GM23338 (cell line): ENCODE results near the gene MAG. TPM values are rescaled to one million over a fixed set of nuclear protein-coding genes. Genes with fewer than 3 reads are reported as not detected.

Experiments used
- ATAC-seq: fragments of 200-7000 bp; cut with Tn5 transposase; 3 replicates; pipeline ENCODE4 v1.9.1; 2020
- DNase-seq: peaks from one replicate; pipeline ENCODE4 v3.0.0-alpha.2; 2015; ENCODE audit warnings: low spot score
- H2AFZ ChIP-seq: fragments of 200-600 bp; sonication (generic); 2 replicates; pipeline ENCODE4 v1.8.0; 2016; ENCODE audit warnings: antibody characterized with exemption, mild to moderate bottlenecking, moderate library complexity
- H3F3A ChIP-seq: fragments of 200-600 bp; sonication (generic); replicated peaks from 2 replicates; pipeline ENCODE4 v1.8.0; 2017; ENCODE audit warnings: antibody characterized with exemption, mixed run types, low read depth
- H3K27ac ChIP-seq: fragments of 200-600 bp; sonication (generic); 2 replicates; pipeline ENCODE4 v1.6.1; 2016; ENCODE audit warnings: low read depth
- H3K27me3 ChIP-seq: fragments of 200-600 bp; sonication (generic); 2 replicates; pipeline ENCODE4 v1.8.0; 2016; ENCODE audit warnings: mild to moderate bottlenecking, mixed run types, moderate library complexity; ENCODE audit not compliant: insufficient read depth
- H3K36me3 ChIP-seq: fragments of 200-600 bp; sonication (generic); 2 replicates; pipeline ENCODE4 v1.8.0; 2016; ENCODE audit warnings: mild to moderate bottlenecking; ENCODE audit not compliant: insufficient read depth
- H3K4me1 ChIP-seq: fragments of 200-600 bp; sonication (generic); 2 replicates; pipeline ENCODE4 v1.8.0; 2016; ENCODE audit warnings: mild to moderate bottlenecking, moderate library complexity; ENCODE audit not compliant: insufficient read depth
- H3K4me2 ChIP-seq: fragments of 200-600 bp; sonication (generic); 2 replicates; pipeline ENCODE4 v1.7.1; 2017; ENCODE audit warnings: mixed run types
- H3K4me3 ChIP-seq: fragments of 200-600 bp; sonication (generic); 2 replicates; pipeline ENCODE4 v1.6.1; 2016; ENCODE audit warnings: mixed run types
- H3K79me2 ChIP-seq: fragments of 200-600 bp; sonication (generic); replicated peaks from 2 replicates; pipeline ENCODE4 v1.8.0; 2017; ENCODE audit warnings: mild to moderate bottlenecking; ENCODE audit not compliant: insufficient read depth
- H3K9me2 ChIP-seq: fragments of 200-600 bp; sonication (generic); 2 replicates; pipeline ENCODE4 v1.8.0; 2017; ENCODE audit not compliant: insufficient read depth
- H4K20me1 ChIP-seq: fragments of 200-600 bp; sonication (generic); replicated peaks from 2 replicates; pipeline ENCODE4 v1.8.0; 2017; ENCODE audit warnings: mild to moderate bottlenecking; ENCODE audit not compliant: insufficient read depth
- H3K27ac Mint-ChIP-seq: 2 replicates; pipeline ENCODE4 v1.8.0; 2020; ENCODE audit warnings: inconsistent platforms, mild to moderate bottlenecking, moderate library complexity, mixed read lengths
- H3K27me3 Mint-ChIP-seq: 3 replicates; pipeline ENCODE4 v1.8.0; 2022; ENCODE audit warnings: low read depth, mild to moderate bottlenecking, moderate library complexity, mixed read lengths, inconsistent platforms; ENCODE audit not compliant: insufficient read depth, poor library complexity
- H3K36me3 Mint-ChIP-seq: 3 replicates; pipeline ENCODE4 v1.8.0; 2021; ENCODE audit warnings: low read depth, mild to moderate bottlenecking, inconsistent platforms, moderate library complexity, mixed read lengths
- H3K4me1 Mint-ChIP-seq: 3 replicates; pipeline ENCODE4 v1.8.0; 2020; ENCODE audit warnings: mild to moderate bottlenecking, inconsistent platforms, mixed read lengths
- H3K4me3 Mint-ChIP-seq: 3 replicates; pipeline ENCODE4 v1.8.0; 2021; ENCODE audit warnings: moderate library complexity, mild to moderate bottlenecking, inconsistent platforms, mixed read lengths
- H3K9me3 Mint-ChIP-seq: 3 replicates; pipeline ENCODE4 v1.8.0; 2020; ENCODE audit warnings: moderate library complexity, mild to moderate bottlenecking, inconsistent platforms, mixed read lengths
- EZH2 ChIP-seq: fragments of 200-600 bp; sonication (generic); IDR thresholded peaks from one replicate; pipeline ENCODE4 v1.8.0; 2017; ENCODE audit warnings: antibody characterized with exemption, mild to moderate bottlenecking, low read depth; ENCODE audit not compliant: unreplicated experiment
- EZH2phosphoT487 ChIP-seq: fragments of 200-600 bp; sonication (generic); IDR thresholded peaks from one replicate; pipeline ENCODE4 v1.8.1; 2018; ENCODE audit warnings: antibody characterized with exemption; ENCODE audit not compliant: unreplicated experiment
- NANOG ChIP-seq: IDR thresholded peaks from 2 replicates; pipeline ENCODE4 v1.6.1; 2016; ENCODE audit warnings: antibody characterized with exemption, borderline replicate concordance
- POLR2AphosphoS5 ChIP-seq: IDR thresholded peaks from 2 replicates; pipeline ENCODE4 v1.6.1; 2016; ENCODE audit warnings: antibody characterized with exemption, low read depth
- ZNF331 ChIP-seq: fragments of 250-450 bp; sonication (Bioruptor Pico); IDR thresholded peaks from 2 replicates; pipeline ENCODE4 v1.5.0; 2020; ENCODE audit warnings: low read depth, mild to moderate bottlenecking, moderate library complexity
- ZNF462 ChIP-seq: fragments of 250-450 bp; sonication (Bioruptor Pico); IDR thresholded peaks from 2 replicates; pipeline ENCODE4 v1.5.0; 2020; ENCODE audit warnings: mild to moderate bottlenecking, moderate library complexity
- polyA plus RNA-seq: library from polyadenylated mRNA; unstranded; fragments of >200 nt; fragmentation: Nextera tagmentation; extraction: Ambion mirVana; gene quantifications from 2 replicates; pipeline ENCODE4 v1.2.1, GENCODE V29; 2016
- total RNA-seq: library from RNA; depleted of rRNA; stranded (reverse); fragments of >200 nt; shearing (Covaris generic); gene quantifications from 2 replicates; pipeline ENCODE4 v1.2.3, GENCODE V29; 2014
- TF ChIP-seq, protein P1 (sequence below): IDR thresholded peaks from 2 replicates; pipeline ENCODE4 v1.6.1; 2016; ENCODE audit warnings: antibody characterized with exemption

Gene MAG
- total and polyA plus RNA-seq, 2 experiments from 2014 or later, result 0.61 to 1.3 TPM

GRCh38 chr19:35270381-35270811 lies 21.6 kb upstream of the MAG start:
- H3K4me3 Mint-ChIP-seq, result peak overlapping the region; percentile 66
- Histone ChIP-seq H2AFZ (no peak overlapping the region), H3K9me2 (no peaks in the 10 kb centered on the region), H3K36me3 (peaks cover 7% of the 10 kb centered on the region), H3K4me1 (peaks cover 7% of the 10 kb centered on the region; the same call in 1 of the 2 replicates), H3K27ac (no peak overlapping the region), H3F3A (peaks cover 12% of the 10 kb centered on the region), H4K20me1 (peaks cover 9% of the 10 kb centered on the region; the same call in 1 of the 2 replicates), H3K79me2 (no peaks in the 10 kb centered on the region), H3K4me3 (no peak overlapping the region; the same call in 1 of the 2 replicates), H3K4me2 (peak overlapping the region; percentile 80; the same call in 1 of the 2 replicates), H3K27me3 (no peaks in the 10 kb centered on the region)
- DNase-seq (no peak), ATAC-seq (no peak)
- H3K9me3 Mint-ChIP-seq, result no peaks in the 10 kb centered on the region; the same call in 2 of the 3 replicates
- peaks cover 65% of the 10 kb centered on the region for H3K36me3 Mint-ChIP-seq
- peaks cover 21% of the 10 kb centered on the region for H3K27me3 Mint-ChIP-seq
- H3K27ac Mint-ChIP-seq, result no peak overlapping the region
- TF ChIP-seq NANOG, result no peak
- TF ChIP-seq POLR2AphosphoS5, result no peak
- TF ChIP-seq EZH2, result no peak
- TF ChIP-seq, protein P1, sequence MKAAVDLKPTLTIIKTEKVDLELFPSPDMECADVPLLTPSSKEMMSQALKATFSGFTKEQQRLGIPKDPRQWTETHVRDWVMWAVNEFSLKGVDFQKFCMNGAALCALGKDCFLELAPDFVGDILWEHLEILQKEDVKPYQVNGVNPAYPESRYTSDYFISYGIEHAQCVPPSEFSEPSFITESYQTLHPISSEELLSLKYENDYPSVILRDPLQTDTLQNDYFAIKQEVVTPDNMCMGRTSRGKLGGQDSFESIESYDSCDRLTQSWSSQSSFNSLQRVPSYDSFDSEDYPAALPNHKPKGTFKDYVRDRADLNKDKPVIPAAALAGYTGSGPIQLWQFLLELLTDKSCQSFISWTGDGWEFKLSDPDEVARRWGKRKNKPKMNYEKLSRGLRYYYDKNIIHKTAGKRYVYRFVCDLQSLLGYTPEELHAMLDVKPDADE, result no peak
- TF ChIP-seq EZH2phosphoT487, result no peak
- TF ChIP-seq ZNF331, result no peak
- TF ChIP-seq ZNF462 (CRISPR knock-in tag), result no peak
- peaks cover 9% of the 10 kb centered on the region for H3K4me1 Mint-ChIP-seq
